DOHH2 (cell line): ENCODE measurements around the gene PRM3.

Experiments
- EZH2phosphoT487 ChIP-seq: fragments of 200-600 bp; sonication (generic); IDR thresholded peaks from 2 replicates; pipeline ENCODE4 v1.6.1; 2017; ENCODE audit warnings: borderline replicate concordance, mild to moderate bottlenecking, antibody characterized with exemption, low read length, moderate library complexity, mixed read lengths
- TF ChIP-seq, protein P1 (sequence below): fragments of 200-600 bp; sonication (generic); IDR thresholded peaks from one replicate; pipeline ENCODE4 v1.5.1; 2014; ENCODE audit warnings: antibody characterized with exemption, mild to moderate bottlenecking, low read depth, low read length; ENCODE audit not compliant: poor library complexity, severe bottlenecking

DNA sequence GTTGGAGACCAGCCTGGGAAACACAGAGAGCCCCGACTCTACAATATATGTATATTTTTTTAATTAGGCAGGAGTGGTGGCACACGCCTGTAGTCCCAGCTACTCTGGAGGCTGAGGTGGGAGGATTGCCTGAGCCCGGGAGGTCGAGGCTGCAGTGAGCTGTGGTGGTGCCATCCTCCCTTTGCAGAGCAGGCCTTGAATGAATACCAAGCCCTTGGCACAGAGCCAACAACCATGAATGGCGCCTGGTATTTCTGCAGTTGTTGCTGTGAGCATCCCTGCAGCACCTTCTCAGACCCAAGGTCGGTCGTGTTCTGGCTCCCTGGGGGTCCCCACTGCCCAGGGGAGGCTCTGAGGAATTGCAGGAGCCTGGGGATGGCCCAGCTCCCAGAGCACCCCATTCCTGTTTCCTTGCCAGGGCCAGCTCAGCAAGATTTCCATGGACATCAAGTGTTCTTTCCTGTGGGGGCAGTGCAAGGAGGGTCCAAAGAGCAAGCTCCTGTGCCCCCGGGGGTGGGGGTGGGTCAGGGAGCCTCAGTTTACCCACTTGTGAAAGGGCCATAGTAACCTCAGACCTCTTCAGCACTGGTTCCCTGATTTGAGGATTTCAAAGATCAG is 46.2 kb upstream of the PRM3 start:
- TF ChIP-seq, protein P1, sequence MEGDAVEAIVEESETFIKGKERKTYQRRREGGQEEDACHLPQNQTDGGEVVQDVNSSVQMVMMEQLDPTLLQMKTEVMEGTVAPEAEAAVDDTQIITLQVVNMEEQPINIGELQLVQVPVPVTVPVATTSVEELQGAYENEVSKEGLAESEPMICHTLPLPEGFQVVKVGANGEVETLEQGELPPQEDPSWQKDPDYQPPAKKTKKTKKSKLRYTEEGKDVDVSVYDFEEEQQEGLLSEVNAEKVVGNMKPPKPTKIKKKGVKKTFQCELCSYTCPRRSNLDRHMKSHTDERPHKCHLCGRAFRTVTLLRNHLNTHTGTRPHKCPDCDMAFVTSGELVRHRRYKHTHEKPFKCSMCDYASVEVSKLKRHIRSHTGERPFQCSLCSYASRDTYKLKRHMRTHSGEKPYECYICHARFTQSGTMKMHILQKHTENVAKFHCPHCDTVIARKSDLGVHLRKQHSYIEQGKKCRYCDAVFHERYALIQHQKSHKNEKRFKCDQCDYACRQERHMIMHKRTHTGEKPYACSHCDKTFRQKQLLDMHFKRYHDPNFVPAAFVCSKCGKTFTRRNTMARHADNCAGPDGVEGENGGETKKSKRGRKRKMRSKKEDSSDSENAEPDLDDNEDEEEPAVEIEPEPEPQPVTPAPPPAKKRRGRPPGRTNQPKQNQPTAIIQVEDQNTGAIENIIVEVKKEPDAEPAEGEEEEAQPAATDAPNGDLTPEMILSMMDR = no peak
- TF ChIP-seq EZH2phosphoT487 = no peak
